Ishikawa (cell line): Measurements from ENCODE around the gene MEIG1.

Source experiments
- CREB1 ChIP-seq: IDR thresholded peaks from 2 replicates; pipeline ENCODE4 v1.6.1; 2012; ENCODE audit warnings: low read depth
- EGR1 ChIP-seq: IDR thresholded peaks from 2 replicates; pipeline ENCODE4 v1.6.1; 2012
- EP300 ChIP-seq: IDR thresholded peaks from 2 replicates; pipeline ENCODE4 v1.6.1; 2012; ENCODE audit warnings: borderline replicate concordance
- FOXM1 ChIP-seq: IDR thresholded peaks from 2 replicates; pipeline ENCODE4 v1.6.1; 2012; ENCODE audit warnings: low read depth, borderline replicate concordance
- RAD21 ChIP-seq: IDR thresholded peaks from 2 replicates; pipeline ENCODE4 v1.6.1; 2012; ENCODE audit warnings: low read depth
- YY1 ChIP-seq: IDR thresholded peaks from 2 replicates; pipeline ENCODE4 v1.6.1; 2012; ENCODE audit warnings: low read depth
- TF ChIP-seq, protein P1 (sequence below): IDR thresholded peaks from 2 replicates; pipeline ENCODE4 v1.6.1; 2012; ENCODE audit warnings: low read depth, mild to moderate bottlenecking
- TF ChIP-seq, protein P2 (sequence below): IDR thresholded peaks from 2 replicates; pipeline ENCODE4 v1.6.1; 2012

DNA sequence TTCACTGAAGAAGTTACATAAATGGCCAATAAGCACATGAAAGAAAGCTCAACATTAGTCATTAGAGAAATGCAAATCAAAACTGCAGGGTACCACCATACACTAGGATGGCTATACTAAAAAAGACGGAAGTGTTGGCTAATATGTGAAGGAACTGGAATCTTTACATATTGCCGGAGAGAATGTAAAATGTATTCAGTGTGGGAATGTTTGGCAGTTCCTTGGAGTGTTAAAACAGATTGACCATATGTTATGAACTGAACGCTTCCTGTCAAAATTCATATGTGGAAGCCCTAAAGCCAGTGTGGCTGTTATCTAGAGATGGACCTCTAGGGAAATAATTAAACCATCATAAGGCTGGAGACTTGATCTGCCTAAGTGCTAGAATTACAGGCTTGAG is 47.4 kb upstream of the MEIG1 start:
- no peak for TF ChIP-seq CREB1
- TF ChIP-seq FOXM1, result no peak
- TF ChIP-seq, protein P1, sequence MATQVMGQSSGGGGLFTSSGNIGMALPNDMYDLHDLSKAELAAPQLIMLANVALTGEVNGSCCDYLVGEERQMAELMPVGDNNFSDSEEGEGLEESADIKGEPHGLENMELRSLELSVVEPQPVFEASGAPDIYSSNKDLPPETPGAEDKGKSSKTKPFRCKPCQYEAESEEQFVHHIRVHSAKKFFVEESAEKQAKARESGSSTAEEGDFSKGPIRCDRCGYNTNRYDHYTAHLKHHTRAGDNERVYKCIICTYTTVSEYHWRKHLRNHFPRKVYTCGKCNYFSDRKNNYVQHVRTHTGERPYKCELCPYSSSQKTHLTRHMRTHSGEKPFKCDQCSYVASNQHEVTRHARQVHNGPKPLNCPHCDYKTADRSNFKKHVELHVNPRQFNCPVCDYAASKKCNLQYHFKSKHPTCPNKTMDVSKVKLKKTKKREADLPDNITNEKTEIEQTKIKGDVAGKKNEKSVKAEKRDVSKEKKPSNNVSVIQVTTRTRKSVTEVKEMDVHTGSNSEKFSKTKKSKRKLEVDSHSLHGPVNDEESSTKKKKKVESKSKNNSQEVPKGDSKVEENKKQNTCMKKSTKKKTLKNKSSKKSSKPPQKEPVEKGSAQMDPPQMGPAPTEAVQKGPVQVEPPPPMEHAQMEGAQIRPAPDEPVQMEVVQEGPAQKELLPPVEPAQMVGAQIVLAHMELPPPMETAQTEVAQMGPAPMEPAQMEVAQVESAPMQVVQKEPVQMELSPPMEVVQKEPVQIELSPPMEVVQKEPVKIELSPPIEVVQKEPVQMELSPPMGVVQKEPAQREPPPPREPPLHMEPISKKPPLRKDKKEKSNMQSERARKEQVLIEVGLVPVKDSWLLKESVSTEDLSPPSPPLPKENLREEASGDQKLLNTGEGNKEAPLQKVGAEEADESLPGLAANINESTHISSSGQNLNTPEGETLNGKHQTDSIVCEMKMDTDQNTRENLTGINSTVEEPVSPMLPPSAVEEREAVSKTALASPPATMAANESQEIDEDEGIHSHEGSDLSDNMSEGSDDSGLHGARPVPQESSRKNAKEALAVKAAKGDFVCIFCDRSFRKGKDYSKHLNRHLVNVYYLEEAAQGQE, result no peak
- no peak for TF ChIP-seq YY1
- TF ChIP-seq, protein P2, sequence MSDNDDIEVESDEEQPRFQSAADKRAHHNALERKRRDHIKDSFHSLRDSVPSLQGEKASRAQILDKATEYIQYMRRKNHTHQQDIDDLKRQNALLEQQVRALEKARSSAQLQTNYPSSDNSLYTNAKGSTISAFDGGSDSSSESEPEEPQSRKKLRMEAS, result no peak
- TF ChIP-seq EP300, result no peak
- no peak for TF ChIP-seq RAD21
- TF ChIP-seq EGR1, result no peak
